HG03469 (cell line): ENCODE data around the gene IRF1.
"Not testable (repeated sequence)": the region's sequence is repeated elsewhere in the genome, so short reads cannot be mapped to it uniquely, and the experiment has no call there.

ENCODE experiments used
- ATAC-seq: cut with Tn5 transposase; IDR thresholded peaks from one replicate; pipeline ENCODE4 v1.9.1; 2021; ENCODE audit warnings: mild to moderate bottlenecking, moderate library complexity, moderate number of reproducible peaks; ENCODE audit not compliant: unreplicated experiment

Gene IRF1

DNA sequence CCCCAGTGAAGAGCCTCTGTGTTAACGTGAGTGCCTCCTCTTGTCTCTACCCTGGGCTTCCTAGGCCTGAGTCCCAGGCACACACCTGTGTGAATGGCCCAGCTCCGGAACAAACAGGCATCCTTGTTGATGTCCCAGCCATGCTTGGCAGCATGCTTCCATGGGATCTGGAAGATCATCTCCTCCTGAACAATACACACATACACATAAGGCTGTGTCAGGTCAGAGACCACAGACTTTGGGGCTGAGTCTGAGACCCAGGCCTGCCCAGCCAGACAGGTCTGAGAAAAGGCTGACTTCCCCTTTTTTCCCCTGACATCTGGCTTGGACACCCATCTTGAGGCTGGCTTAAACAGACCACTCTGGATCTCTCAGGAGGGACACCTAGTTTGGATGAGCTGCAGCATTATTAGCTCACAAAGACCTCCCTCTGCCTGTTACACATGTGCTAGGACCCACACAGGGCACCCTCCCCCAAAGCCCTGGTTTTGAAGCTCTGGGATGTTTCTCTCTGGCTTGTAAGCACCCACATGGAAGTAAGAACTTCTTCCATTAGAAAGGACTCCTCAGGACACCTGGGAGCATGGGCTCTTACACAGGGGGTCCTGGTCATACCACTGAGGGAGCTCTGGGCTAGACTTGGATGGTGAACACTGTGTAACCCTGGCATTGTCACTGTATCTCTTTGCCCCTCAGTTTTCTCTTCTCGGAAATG is 2.6 kb downstream of the IRF1 start:
- ATAC-seq, result no peak

GRCh38 chr5:132487095-132487428 is 3.5 kb downstream of the IRF1 start:
- no peak for ATAC-seq

- no peak for ATAC-seq
Measured at GRCh38 chr5:132486318-132487094, 4.1 kb downstream of the IRF1 start.

DNA sequence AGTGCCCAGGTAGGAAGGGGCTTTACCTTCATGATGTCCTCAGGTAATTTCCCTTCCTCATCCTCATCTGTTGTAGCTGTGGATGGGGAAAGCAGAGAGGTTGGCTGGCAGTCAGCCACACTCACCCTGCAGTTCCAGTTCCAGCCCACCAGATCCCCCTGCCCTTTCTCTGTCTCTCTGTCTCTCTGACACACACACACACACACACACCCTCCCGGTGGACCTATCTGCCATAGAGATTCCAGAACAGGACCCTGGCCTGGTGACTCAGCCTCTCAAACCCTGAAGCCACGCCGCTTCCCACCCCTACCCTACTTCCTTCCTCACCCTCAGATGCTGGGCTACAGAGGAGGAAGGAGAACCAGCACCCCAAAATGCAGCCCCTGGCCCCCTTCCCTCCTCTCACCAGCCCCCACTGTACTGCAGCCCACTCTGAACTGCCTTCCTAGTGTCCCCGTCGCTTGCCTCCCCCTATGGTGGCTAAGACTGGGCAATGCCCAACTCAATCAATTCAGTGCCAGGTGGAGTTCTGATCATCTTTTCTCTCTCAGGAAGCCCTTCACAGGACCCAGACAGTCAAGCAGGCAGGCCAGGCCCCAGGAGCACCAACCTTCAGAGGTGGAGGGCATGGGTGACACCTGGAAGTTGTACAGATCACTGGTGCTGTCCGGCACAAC is 4.8 kb downstream of the IRF1 start:
- ATAC-seq, result no peak

DNA sequence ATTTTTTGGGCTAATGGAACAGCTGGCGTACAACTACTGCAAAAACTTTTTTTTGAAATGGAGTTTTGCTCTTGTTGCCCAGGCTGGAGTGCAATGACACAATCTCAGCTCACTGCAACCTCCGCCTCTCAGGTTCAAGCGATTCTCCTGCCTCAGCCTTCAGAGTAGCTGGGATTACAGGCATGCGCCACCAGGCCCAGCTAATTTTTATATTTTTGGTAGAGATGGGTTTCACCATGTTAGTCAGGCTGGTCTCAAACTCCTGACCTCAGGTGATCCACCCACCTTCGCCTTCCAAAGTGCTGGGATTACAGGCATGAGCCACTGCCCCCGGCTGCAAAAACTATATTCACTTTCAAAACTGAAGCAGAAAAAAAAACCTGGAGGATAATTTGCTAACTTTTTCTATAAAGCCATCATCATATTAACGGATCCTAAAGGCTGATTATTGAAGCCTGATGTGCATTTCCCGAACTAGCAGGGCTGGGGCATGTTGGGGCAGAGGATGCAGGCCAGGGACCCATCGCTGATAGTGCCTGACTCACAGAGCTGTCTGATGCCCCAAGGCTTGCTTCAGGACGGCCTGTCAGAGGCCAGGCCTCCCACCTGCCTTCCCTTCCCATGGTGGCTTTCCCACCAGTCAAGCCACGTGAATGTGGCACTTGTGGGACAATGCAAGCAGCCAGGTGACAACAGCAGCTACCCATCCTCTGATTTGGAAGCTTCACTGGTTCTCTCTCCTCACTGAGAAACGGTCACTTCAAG is 5.5 kb downstream of the IRF1 start:
- not testable (repeated sequence) for ATAC-seq

DNA sequence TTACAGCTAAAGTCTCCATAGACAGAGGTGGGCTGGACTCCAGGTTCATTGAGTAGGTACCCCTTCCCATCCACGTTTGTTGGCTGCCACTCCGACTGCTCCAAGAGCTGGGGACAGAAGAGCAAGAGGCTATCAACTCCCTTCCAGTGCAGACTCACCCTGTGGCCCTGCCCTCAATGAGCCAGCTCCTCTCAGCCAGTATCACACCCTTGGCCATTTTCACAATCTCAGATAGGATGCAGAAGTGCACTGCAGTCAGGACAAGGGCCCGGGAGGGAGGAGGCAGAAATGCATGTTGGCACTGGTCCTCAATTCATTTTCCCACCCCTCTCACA is 6.2 kb downstream of the IRF1 start:
- no peak for ATAC-seq

- no peak for ATAC-seq
Measured at GRCh38 chr5:132483661-132484390, 6.7 kb downstream of the IRF1 start.

- ATAC-seq, result no peak
Measured at GRCh38 chr5:132483101-132483500, 7.5 kb downstream of the IRF1 start.

DNA sequence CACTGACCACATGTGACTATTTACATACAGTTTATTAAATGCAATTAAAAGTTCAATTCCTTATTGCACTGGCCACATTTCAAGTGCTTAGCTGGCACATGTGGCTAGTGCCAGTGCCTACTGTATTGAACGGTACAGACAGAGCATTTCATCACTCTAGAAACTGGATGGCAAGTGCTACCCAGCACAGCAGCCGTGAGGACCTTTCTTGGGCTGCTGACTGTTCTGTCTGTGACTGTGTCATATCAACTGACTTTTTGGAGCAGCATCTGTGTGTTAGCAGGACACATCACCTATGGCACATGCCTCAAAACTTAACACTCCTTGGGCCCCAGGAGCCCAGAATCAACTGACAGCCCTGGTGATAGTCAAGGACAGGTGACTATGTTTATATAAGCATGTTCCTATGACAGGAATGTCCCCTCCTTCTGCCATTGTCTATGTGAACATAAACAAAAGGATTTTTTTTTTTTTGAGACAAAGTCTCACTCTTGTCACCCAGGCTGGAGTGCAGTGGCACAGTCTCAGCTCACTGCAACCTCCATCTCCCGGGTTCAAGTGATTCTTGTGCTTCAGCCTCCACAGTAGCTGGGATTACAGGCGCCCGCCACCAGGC is 8.9 kb downstream of the IRF1 start:
- no peak for ATAC-seq

GRCh38 chr5:132480893-132481595 is 9.5 kb downstream of the IRF1 start:
- no peak for ATAC-seq

GRCh38 chr5:132480546-132480892 is 10.1 kb downstream of the IRF1 start:
- ATAC-seq, result no peak

DNA sequence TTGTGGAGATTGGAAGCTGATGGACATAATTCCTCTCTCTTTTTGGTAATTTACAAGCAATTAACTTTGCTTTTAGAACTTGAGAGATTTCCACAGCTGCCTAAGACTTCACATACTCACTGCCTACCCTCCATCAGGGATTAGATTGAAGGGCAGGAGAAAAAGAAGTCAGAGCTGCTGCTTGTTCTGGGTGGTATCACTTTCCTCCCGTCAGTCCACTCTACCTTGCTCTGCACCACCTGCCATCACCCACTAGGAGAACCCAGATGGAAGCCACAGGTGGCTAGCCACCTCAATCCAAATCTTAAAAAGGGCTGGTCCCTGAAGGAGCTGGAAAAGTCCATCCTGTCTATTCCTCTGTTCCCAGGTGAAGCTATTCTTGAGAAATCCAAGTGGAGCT is 10.5 kb downstream of the IRF1 start:
- ATAC-seq, result no peak

GRCh38 chr5:132479111-132479951 is 11.2 kb downstream of the IRF1 start:
- no peak for ATAC-seq

- no peak for ATAC-seq
Measured at GRCh38 chr5:132478366-132478871, 12.2 kb downstream of the IRF1 start.

DNA sequence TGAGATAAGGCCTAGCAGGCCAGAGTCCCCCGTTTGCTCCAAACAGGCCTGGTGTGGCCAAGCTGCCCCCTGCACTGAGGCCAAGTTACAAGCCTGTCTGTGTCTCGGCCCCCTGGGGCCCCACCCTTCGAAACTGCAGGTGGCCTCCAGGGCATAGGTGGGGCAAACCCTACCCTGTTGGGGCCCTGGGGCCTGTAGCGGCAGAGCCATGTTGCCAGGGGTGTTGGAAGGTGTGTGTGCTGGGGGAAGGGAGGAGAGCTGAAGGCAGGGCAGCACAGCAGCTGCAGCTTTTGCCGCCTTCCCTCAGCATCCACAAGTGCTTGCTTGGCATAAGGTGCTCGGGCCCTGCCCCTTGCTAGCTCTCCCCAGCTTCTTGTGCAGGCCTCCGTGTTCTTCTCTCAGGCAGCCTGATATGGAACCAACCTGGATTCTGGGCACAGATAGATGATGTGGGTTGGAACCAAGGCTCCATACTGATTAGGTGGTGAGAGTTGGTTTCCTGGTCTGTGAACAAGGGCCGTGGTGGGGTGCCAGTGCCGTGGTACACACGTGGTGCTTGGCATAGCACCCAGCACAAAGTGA is 12.7 kb downstream of the IRF1 start:
- ATAC-seq, result no peak

GRCh38 chr5:132476876-132477781 is 13.4 kb downstream of the IRF1 start:
- ATAC-seq, result no peak
